HEK293T (cell line): ENCODE results near the gene ITSN1.

Experiments used
- BHLHE40 ChIP-seq: fragments of 450-650 bp; IDR thresholded peaks from 2 replicates; pipeline ENCODE4 v1.6.1; 2016; ENCODE audit warnings: mild to moderate bottlenecking, moderate library complexity, borderline replicate concordance
- ELF4 ChIP-seq: fragments of 450-650 bp; IDR thresholded peaks from 2 replicates; pipeline ENCODE4 v1.6.1; 2017; ENCODE audit warnings: antibody characterized with exemption
- FOXA1 ChIP-seq: fragments of 450-650 bp; IDR thresholded peaks from 2 replicates; pipeline ENCODE4 v1.6.1; 2016; ENCODE audit warnings: mild to moderate bottlenecking
- FOXK2 ChIP-seq: fragments of 450-650 bp; IDR thresholded peaks from 2 replicates; pipeline ENCODE4 v1.6.1; 2016; ENCODE audit warnings: mild to moderate bottlenecking
- FOXM1 ChIP-seq: fragments of 450-650 bp; IDR thresholded peaks from 2 replicates; pipeline ENCODE4 v1.6.1; 2017; ENCODE audit warnings: mild to moderate bottlenecking, borderline replicate concordance
- SUZ12 ChIP-seq: fragments of 450-650 bp; IDR thresholded peaks from 2 replicates; pipeline ENCODE4 v1.6.1; 2016; ENCODE audit warnings: mild to moderate bottlenecking
- ZNF384 ChIP-seq: fragments of 450-650 bp; IDR thresholded peaks from 2 replicates; pipeline ENCODE4 v1.6.1; 2016

- TF ChIP-seq ZNF384 = no peak
- no peak for TF ChIP-seq ELF4
- TF ChIP-seq FOXA1 = no peak
- TF ChIP-seq BHLHE40 = no peak
- no peak for TF ChIP-seq FOXM1
- no peak for TF ChIP-seq FOXK2
- TF ChIP-seq SUZ12 = no peak
Observed at GRCh38 chr21:33940164-33940880, 298.0 kb downstream of the ITSN1 start.
